ENCODE measurements around the gene SARNP. TPM values are rescaled to one million over a fixed set of nuclear protein-coding genes. Genes with fewer than 3 reads are reported as not detected.

SARNP gene
- total RNA-seq, 5 donors from 2014 or later (not counting 1 experiment from before 2014, with no cell fraction given) = 36.9 to 50.3 (median 46.8) TPM

GRCh38 chr12:55815473-55815872 is 2.1 kb downstream of the SARNP start:
- no peak overlapping the region for H3K4me3 ChIP-seq (ENCODE audit: control insufficient read depth in 1 of 2, extremely low read depth in 1 of 2, low read length in 1 of 2)
- H3K36me3 Mint-ChIP-seq = peaks cover 23% of the 10 kb centered on the region
- 90% methylated on average over 11 of the region's 12 CpGs for WGBS (ENCODE audit: insufficient coverage)

GRCh38 chr12:55814257-55814656 is 3.3 kb downstream of the SARNP start:
- CTCF ChIA-PET = interaction anchor here in 1 of 2 donors (0.6 kb wide), 1 partner anchor 552 kb away, joined by 3 read pairs; no protein-coding TSS in a partner anchor

More at GRCh38 chr12:55815473-55815872, 2.1 kb downstream of the SARNP start:
- no peaks in the 10 kb centered on the region for H3K27me3 Mint-ChIP-seq
- DNase-seq (no peak), ATAC-seq (replicated peaks in 1 of 4) (no peak)
- H3K4me1 Mint-ChIP-seq = peaks cover 50 to 66% (median 65%) of the 10 kb centered on the region in 3 donors
- Histone ChIP-seq H3K27me3 (replicated peaks in 1 of 2; ENCODE audit: control insufficient read depth in 2 of 2, extremely low read depth in 1 of 2, insufficient read depth in 2 of 2, low read length in 1 of 2) (no peaks in the 10 kb centered on the region), H3K27ac (ENCODE audit: low read length) (no peak overlapping the region), H3K4me1 (ENCODE audit: control insufficient read depth in 1 of 2, extremely low read depth in 1 of 2, insufficient read depth in 2 of 2, low read length in 2 of 2) (peaks cover 24 to 26% of the 10 kb centered on the region in 2 experiments), H3K9me3 (no peaks in the 10 kb centered on the region), H3K36me3 (ENCODE audit: control insufficient read depth in 2 of 2, extremely low read depth in 1 of 2, insufficient read depth in 1 of 2, low read length in 1 of 2) (peaks cover 6 to 37% of the 10 kb centered on the region in 2 donors)
- no peak overlapping the region for H3K4me3 Mint-ChIP-seq
- CTCF ChIA-PET = interaction anchor here in 1 of 2 donors (4.4 kb wide), 1 partner anchor 15 kb away, joined by 62 read pairs; the partner anchor contains the start of gene DNAJC14
- POLR2A ChIA-PET = interaction anchor here in 1 of 2 donors (0.5 kb wide), 1 partner anchor 41 kb away, joined by 7 read pairs; no protein-coding TSS in a partner anchor
- no peaks in the 10 kb centered on the region for H3K9me3 Mint-ChIP-seq
- H3K27ac Mint-ChIP-seq = no peak overlapping the region

DNA sequence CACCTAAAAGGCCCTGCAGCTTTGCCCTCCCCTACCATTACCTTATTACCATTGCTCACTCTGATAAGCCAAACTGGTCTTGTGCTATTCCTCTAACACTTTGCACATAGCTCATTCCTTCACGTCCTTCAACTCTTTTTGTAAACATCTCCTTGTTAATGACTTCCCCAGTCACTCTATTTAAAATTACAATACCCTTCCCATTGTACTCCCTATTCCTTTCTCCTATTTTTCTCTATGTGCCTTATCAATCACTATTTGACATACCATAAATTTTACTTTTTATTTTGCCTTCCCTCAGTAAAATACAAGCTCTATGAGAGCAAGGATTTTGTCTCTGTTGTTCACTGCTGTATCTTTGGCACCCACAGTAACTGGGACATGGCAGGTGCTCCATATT is 5.4 kb downstream of the SARNP start:
- peaks cover 19% of the 10 kb centered on the region for H3K36me3 Mint-ChIP-seq
- DNase-seq = no peak
- WGBS (ENCODE audit: insufficient coverage) = 69% methylated on average over 1 of the region's 1 CpG
- ChIA-PET POLR2A (interaction anchor here (0.6 to 1.0 kb wide), 4 partner anchors 17 to 646 kb away, joined by 3 to 6 read pairs (median 4); partner anchors contain the start of gene DNAJC14 (in 1 of the 2)), CTCF (no interaction called here)
- no peaks in the 10 kb centered on the region for H3K27me3 ChIP-seq (replicated peaks in 1 of 2; ENCODE audit: control insufficient read depth in 2 of 2, extremely low read depth in 1 of 2, insufficient read depth in 2 of 2, low read length in 1 of 2)
- no peaks in the 10 kb centered on the region for H3K9me3 Mint-ChIP-seq
- H3K9me3 ChIP-seq = no peaks in the 10 kb centered on the region
- H3K27ac ChIP-seq (ENCODE audit: low read length) = no peak overlapping the region
- H3K27ac Mint-ChIP-seq = no peak overlapping the region
- H3K4me1 ChIP-seq (ENCODE audit: control insufficient read depth in 1 of 2, extremely low read depth in 1 of 2, insufficient read depth in 2 of 2, low read length in 2 of 2) = peaks cover 12 to 14% of the 10 kb centered on the region in 2 experiments
- H3K4me3 Mint-ChIP-seq = no peak overlapping the region
- no peak overlapping the region for H3K4me3 ChIP-seq (ENCODE audit: control insufficient read depth in 1 of 2, extremely low read depth in 1 of 2, low read length in 1 of 2)
- H3K4me1 Mint-ChIP-seq = peaks cover 51 to 61% (median 61%) of the 10 kb centered on the region in 3 donors
- H3K27me3 Mint-ChIP-seq = no peaks in the 10 kb centered on the region
- peaks cover 6 to 31% of the 10 kb centered on the region in 2 donors for H3K36me3 ChIP-seq (ENCODE audit: control insufficient read depth in 2 of 2, extremely low read depth in 1 of 2, insufficient read depth in 1 of 2, low read length in 1 of 2)
- ATAC-seq (replicated peaks in 1 of 4) = no peak

More at GRCh38 chr12:55814257-55814656, 3.3 kb downstream of the SARNP start:
- ATAC-seq (replicated peaks in 1 of 4) (no peak), DNase-seq (no peak)
- Mint-ChIP-seq H3K9me3 (no peaks in the 10 kb centered on the region), H3K4me3 (no peak overlapping the region), H3K27ac (no peak overlapping the region), H3K4me1 (peaks cover 51 to 69% (median 69%) of the 10 kb centered on the region in 3 donors), H3K27me3 (no peaks in the 10 kb centered on the region), H3K36me3 (peaks cover 17% of the 10 kb centered on the region)
- POLR2A ChIA-PET = no interaction called here
- Histone ChIP-seq H3K9me3 (no peaks in the 10 kb centered on the region), H3K27ac (ENCODE audit: low read length) (no peak overlapping the region), H3K4me1 (ENCODE audit: control insufficient read depth in 1 of 2, extremely low read depth in 1 of 2, insufficient read depth in 2 of 2, low read length in 2 of 2) (peaks cover 23 to 26% of the 10 kb centered on the region in 2 experiments), H3K4me3 (ENCODE audit: control insufficient read depth in 1 of 2, extremely low read depth in 1 of 2, low read length in 1 of 2) (no peak overlapping the region), H3K27me3 (replicated peaks in 1 of 2; ENCODE audit: control insufficient read depth in 2 of 2, extremely low read depth in 1 of 2, insufficient read depth in 2 of 2, low read length in 1 of 2) (no peaks in the 10 kb centered on the region), H3K36me3 (ENCODE audit: control insufficient read depth in 2 of 2, extremely low read depth in 1 of 2, insufficient read depth in 1 of 2, low read length in 1 of 2) (peaks cover under 1 to 28% of the 10 kb centered on the region in 2 donors)

DNA sequence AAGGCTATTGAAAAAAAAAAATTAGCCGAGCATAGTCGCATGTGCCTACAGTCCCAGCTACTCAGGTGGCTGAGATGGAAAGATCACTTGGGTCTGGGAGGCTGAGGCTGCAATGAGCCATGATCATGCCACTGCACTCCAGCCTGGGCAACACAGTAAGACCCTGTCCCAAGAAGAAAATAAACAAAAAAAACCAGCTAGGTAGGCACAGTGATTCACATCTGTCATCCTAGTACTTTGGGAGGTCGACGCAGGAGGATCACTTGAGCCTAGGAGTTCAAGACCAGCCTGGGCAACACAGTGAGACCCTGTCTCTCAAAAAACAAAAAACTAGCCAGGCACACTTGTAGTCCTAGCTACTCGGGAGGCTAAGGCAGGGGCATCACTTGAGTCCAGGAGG is 8.2 kb downstream of the SARNP start:
- Mint-ChIP-seq H3K4me3 (no peak overlapping the region), H3K27ac (peak overlapping the region in 1 of 2 donors; percentile 11), H3K4me1 (peaks cover 48 to 54% (median 49%) of the 10 kb centered on the region in 3 donors), H3K36me3 (peaks cover 24% of the 10 kb centered on the region), H3K27me3 (no peaks in the 10 kb centered on the region), H3K9me3 (no peaks in the 10 kb centered on the region)
- no CpG with 5 or more reads among the region's 5 CpGs for WGBS (ENCODE audit: insufficient coverage)
- no peaks in the 10 kb centered on the region for H3K9me3 ChIP-seq
- no peaks in the 10 kb centered on the region for H3K27me3 ChIP-seq (replicated peaks in 1 of 2; ENCODE audit: control insufficient read depth in 2 of 2, extremely low read depth in 1 of 2, insufficient read depth in 2 of 2, low read length in 1 of 2)
- no peak for ATAC-seq (replicated peaks in 1 of 4)
- H3K4me1 ChIP-seq (ENCODE audit: control insufficient read depth in 1 of 2, extremely low read depth in 1 of 2, insufficient read depth in 2 of 2, low read length in 2 of 2) = peaks cover 0 to 2% of the 10 kb centered on the region in 2 experiments
- ChIA-PET CTCF (interaction anchor here in 1 of 2 donors (0.6 to 1.8 kb wide), 2 partner anchors 9 to 54 kb away, joined by 4 read pairs; partner anchors contain the start of genes ORMDL2 and SARNP), POLR2A (interaction anchor here (0.6 to 1.1 kb wide), 3 partner anchors 9 to 173 kb away, joined by 3 to 7 read pairs (median 4); partner anchors contain the start of gene ORMDL2 (in 1 of the 2))
- DNase-seq = no peak
- H3K4me3 ChIP-seq (ENCODE audit: control insufficient read depth in 1 of 2, extremely low read depth in 1 of 2, low read length in 1 of 2) = no peak overlapping the region
- no peak overlapping the region for H3K27ac ChIP-seq (ENCODE audit: low read length)
- peaks cover 6 to 27% of the 10 kb centered on the region in 2 donors for H3K36me3 ChIP-seq (ENCODE audit: control insufficient read depth in 2 of 2, extremely low read depth in 1 of 2, insufficient read depth in 1 of 2, low read length in 1 of 2)

DNA sequence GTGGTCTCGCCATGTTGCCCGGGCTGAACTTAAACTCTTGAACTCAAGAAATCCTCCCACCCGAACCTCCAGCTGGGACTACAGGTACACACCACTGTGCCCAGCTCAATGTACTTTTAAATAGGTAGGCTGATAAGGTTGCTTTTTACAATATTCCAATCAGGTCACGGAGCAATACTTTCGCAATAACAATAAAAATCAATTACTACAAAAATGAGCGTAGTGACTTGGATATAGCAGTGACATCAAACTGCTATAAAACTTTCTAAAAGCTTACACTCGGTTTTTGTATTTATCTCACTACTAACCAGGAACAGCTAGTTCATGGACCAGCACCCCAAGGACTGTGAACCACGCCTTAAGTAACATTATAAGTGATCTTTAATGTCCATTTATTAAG is 10.5 kb downstream of the SARNP start:
- Mint-ChIP-seq H3K36me3 (peaks cover 22% of the 10 kb centered on the region), H3K27me3 (no peaks in the 10 kb centered on the region), H3K4me3 (no peak overlapping the region), H3K9me3 (no peaks in the 10 kb centered on the region), H3K4me1 (peaks cover 35 to 45% (median 38%) of the 10 kb centered on the region in 3 donors), H3K27ac (no peak overlapping the region)
- H3K27me3 ChIP-seq (replicated peaks in 1 of 2; ENCODE audit: control insufficient read depth in 2 of 2, extremely low read depth in 1 of 2, insufficient read depth in 2 of 2, low read length in 1 of 2) = no peaks in the 10 kb centered on the region
- DNase-seq = no peak
- H3K4me1 ChIP-seq (ENCODE audit: control insufficient read depth in 1 of 2, extremely low read depth in 1 of 2, insufficient read depth in 2 of 2, low read length in 2 of 2) = no peaks in the 10 kb centered on the region
- H3K4me3 ChIP-seq (ENCODE audit: control insufficient read depth in 1 of 2, extremely low read depth in 1 of 2, low read length in 1 of 2) = no peak overlapping the region
- ChIA-PET CTCF (interaction anchor here in 1 of 2 donors (0.5 to 1.5 kb wide), 2 partner anchors 68 to 1506 kb away, joined by 4 read pairs; no protein-coding TSS in a partner anchor), POLR2A (no interaction called here)
- no peaks in the 10 kb centered on the region for H3K9me3 ChIP-seq
- WGBS (ENCODE audit: insufficient coverage) = 100% methylated on average over 2 of the region's 8 CpGs
- H3K27ac ChIP-seq (ENCODE audit: low read length) = no peak overlapping the region
- H3K36me3 ChIP-seq (ENCODE audit: control insufficient read depth in 2 of 2, extremely low read depth in 1 of 2, insufficient read depth in 1 of 2, low read length in 1 of 2) = peaks cover 6 to 21% of the 10 kb centered on the region in 2 donors
- no peak for ATAC-seq (replicated peaks in 1 of 4)

GRCh38 chr12:55797550-55797949 is 20.0 kb downstream of the SARNP start:
- ATAC-seq (replicated peaks in 1 of 4) (no peak), DNase-seq (no peak)
- CTCF ChIA-PET = interaction anchor here (1.4 to 1.6 kb wide), 4 partner anchors 57 to 60 kb away, joined by 3 to 5 read pairs (median 4); no protein-coding TSS in a partner anchor
- Mint-ChIP-seq H3K4me1 (peaks cover 0 to 5% (median 3%) of the 10 kb centered on the region in 3 donors), H3K9me3 (no peaks in the 10 kb centered on the region), H3K27ac (peak overlapping the region in 1 of 2 donors; percentile 5), H3K27me3 (no peaks in the 10 kb centered on the region), H3K36me3 (peaks cover 35% of the 10 kb centered on the region), H3K4me3 (no peak overlapping the region)
- H3K27me3 ChIP-seq (replicated peaks in 1 of 2; ENCODE audit: control insufficient read depth in 2 of 2, extremely low read depth in 1 of 2, insufficient read depth in 2 of 2, low read length in 1 of 2) = no peaks in the 10 kb centered on the region
- POLR2A ChIA-PET = no interaction called here
- whole genome bisulfite sequencing (ENCODE audit: insufficient coverage) = 84% methylated on average over 4 of the region's 4 CpGs
- no peak overlapping the region for H3K27ac ChIP-seq (ENCODE audit: low read length)
- peaks cover 7 to 78% of the 10 kb centered on the region in 2 donors for H3K36me3 ChIP-seq (ENCODE audit: control insufficient read depth in 2 of 2, extremely low read depth in 1 of 2, insufficient read depth in 1 of 2, low read length in 1 of 2)
- no peaks in the 10 kb centered on the region for H3K9me3 ChIP-seq
- H3K4me1 ChIP-seq (ENCODE audit: control insufficient read depth in 1 of 2, extremely low read depth in 1 of 2, insufficient read depth in 2 of 2, low read length in 2 of 2) = no peaks in the 10 kb centered on the region
- H3K4me3 ChIP-seq (ENCODE audit: control insufficient read depth in 1 of 2, extremely low read depth in 1 of 2, low read length in 1 of 2) = no peak overlapping the region

Measured in T-cell (primary cell).